RPMI8226 (cell line): ENCODE data around the gene TNNI2.
"Not testable (repeated sequence)": the region's sequence is repeated elsewhere in the genome, so short reads cannot be mapped to it uniquely, and the experiment has no call there.

ENCODE experiments used
- DNase-seq: peaks from one replicate; pipeline ENCODE4 v3.0.0-alpha.2; 2015

Gene TNNI2

GRCh38 chr11:1838426-1839144 is at the start of gene TNNI2:
TNNI2 (plus strand) TSS chr11:1838981; CDS start chr11:1839697, 716 bp downstream.
- no peak for DNase-seq

- DNase-seq, result no peak
These were observed 46.9 kb upstream of the TNNI2 start for GRCh38 chr11:1791912-1792311.

GRCh38 chr11:1792461-1792860 is 46.3 kb upstream of the TNNI2 start:
- no peak for DNase-seq

GRCh38 chr11:1793081-1793480 is 45.7 kb upstream of the TNNI2 start:
- DNase-seq, result no peak

GRCh38 chr11:1796413-1797011 is 42.3 kb upstream of the TNNI2 start:
- DNase-seq, result no peak

- no peak for DNase-seq
These were observed 41.2 kb upstream of the TNNI2 start for GRCh38 chr11:1797391-1798125.

GRCh38 chr11:1803246-1803645 is 35.5 kb upstream of the TNNI2 start:
- no peak for DNase-seq

- not testable (repeated sequence) for DNase-seq
These were observed 34.8 kb upstream of the TNNI2 start for GRCh38 chr11:1803835-1804519.

GRCh38 chr11:1805525-1805924 is 33.3 kb upstream of the TNNI2 start:
- no peak for DNase-seq

- DNase-seq, result peak; percentile 31
These were observed 31.4 kb upstream of the TNNI2 start for GRCh38 chr11:1807264-1807995.

- no peak for DNase-seq
These were observed 28.0 kb upstream of the TNNI2 start for GRCh38 chr11:1810761-1811160.

- no peak for DNase-seq
These were observed 26.5 kb upstream of the TNNI2 start for GRCh38 chr11:1812274-1812673.

GRCh38 chr11:1812801-1813200 is 26.0 kb upstream of the TNNI2 start:
- no peak for DNase-seq

- DNase-seq, result not testable (repeated sequence)
These were observed 25.4 kb upstream of the TNNI2 start for GRCh38 chr11:1813356-1813755.

GRCh38 chr11:1814691-1815090 is 24.1 kb upstream of the TNNI2 start:
- DNase-seq, result no peak

- no peak for DNase-seq
These were observed 23.5 kb upstream of the TNNI2 start for GRCh38 chr11:1815311-1815710.

GRCh38 chr11:1815751-1816150 is 23.0 kb upstream of the TNNI2 start:
- no peak for DNase-seq

- DNase-seq, result no peak
These were observed 21.8 kb upstream of the TNNI2 start for GRCh38 chr11:1817000-1817399.

GRCh38 chr11:1817511-1817910 is 21.3 kb upstream of the TNNI2 start:
- DNase-seq, result no peak

- DNase-seq, result no peak
These were observed 19.7 kb upstream of the TNNI2 start for GRCh38 chr11:1819074-1819473.

- no peak for DNase-seq
These were observed 18.1 kb upstream of the TNNI2 start for GRCh38 chr11:1820463-1821325.

GRCh38 chr11:1821562-1821961 is 17.2 kb upstream of the TNNI2 start:
- no peak for DNase-seq
